ENCODE measurements around the gene GPR31.

Gene GPR31

GRCh38 chr6:167137081-167137480 is 20.7 kb downstream of the GPR31 start:
- DNase-seq: no peak

DNA sequence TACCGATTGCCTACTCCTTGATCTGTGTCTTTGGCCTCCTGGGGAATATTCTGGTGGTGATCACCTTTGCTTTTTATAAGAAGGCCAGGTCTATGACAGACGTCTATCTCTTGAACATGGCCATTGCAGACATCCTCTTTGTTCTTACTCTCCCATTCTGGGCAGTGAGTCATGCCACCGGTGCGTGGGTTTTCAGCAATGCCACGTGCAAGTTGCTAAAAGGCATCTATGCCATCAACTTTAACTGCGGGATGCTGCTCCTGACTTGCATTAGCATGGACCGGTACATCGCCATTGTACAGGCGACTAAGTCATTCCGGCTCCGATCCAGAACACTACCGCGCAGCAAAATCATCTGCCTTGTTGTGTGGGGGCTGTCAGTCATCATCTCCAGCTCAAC is 21.4 kb downstream of the GPR31 start:
- no peak for DNase-seq

DNA sequence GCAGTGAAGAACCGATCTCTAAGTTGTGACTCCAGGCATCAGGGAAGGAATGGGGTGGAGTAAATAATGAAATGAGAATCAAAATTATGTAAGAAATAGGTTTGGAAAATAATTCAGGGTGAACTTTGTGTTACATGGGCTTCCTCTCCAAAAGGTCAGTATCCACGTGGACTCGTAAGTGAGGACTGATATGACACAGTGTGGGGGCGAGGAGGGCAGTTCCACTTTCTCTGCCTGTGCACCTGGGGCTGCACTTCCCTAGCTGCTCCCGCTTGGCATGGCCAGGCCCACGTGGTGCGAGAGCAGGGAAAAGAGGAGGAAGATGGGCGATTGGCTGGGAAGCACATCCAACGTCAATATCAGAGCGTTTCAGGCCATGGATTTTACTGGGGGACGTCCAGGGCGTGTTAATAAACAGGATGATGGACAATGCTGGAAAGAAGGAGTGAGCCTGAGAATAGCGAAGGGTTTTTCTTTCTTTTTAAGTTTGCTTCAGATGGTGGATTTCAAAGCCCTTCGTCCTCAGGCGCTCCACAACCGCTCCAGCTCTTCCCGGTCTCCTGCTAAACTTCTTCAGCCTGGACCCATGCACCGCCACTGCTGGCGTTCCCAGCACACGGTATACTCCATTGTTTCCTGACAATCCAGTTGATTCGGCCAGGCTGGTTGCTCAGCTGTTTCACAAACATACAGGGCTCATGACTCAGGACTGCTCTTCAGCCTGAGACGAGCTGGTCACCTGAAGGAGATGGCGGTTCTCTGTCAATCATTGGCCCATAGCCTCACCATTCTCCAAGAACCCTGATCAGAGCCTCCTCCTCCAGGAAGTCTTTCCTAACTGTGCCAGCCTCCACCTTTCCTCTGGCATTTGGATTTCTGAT is 23.1 kb downstream of the GPR31 start:
- DNase-seq: no peak

DNA sequence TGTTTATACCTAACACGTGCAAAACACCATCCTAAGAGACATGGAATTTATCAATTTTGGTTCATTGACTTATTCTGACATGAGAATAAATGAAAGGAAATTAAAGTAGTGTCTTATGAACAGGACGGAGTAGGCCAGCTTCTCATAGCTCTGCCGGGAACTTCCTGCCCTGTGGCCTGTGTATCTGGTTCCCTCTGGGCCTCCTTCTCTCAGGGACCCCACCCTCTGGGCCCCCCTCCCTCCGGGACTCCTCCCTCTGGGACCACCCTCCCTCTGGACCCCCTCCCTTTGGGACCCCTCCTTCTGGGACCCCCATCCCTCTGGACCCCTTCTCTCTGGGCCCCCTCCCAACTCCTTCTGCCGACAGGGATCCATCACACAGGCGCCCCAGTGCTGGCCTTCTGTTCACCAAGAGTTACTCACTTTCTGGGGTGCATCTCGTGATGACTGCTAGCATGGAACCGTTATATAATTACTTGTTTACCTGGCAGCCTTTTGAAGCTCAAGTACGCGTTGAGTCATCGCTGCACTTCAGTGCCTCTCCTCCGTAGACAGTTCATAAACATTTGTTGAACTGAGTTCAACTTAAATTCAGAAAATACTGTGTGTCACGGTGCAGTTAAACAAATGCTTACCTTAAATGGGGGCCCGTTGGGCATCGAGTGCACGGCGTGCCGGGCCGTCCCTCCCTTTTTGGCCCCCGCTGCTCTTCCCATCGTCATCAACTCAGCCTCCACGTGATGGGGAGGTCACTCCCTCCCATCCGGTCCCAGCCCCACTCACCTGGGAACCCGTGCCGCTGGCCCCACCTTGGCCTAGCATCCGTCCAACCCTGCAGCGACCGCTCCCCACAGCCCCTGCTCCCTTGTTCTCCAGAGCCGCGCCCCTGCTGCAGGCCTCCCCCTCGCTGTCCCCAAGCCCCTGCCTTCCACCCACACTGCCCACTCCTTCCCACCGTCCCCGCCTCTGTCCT is 26.8 kb downstream of the GPR31 start:
- no peak for DNase-seq

DNA sequence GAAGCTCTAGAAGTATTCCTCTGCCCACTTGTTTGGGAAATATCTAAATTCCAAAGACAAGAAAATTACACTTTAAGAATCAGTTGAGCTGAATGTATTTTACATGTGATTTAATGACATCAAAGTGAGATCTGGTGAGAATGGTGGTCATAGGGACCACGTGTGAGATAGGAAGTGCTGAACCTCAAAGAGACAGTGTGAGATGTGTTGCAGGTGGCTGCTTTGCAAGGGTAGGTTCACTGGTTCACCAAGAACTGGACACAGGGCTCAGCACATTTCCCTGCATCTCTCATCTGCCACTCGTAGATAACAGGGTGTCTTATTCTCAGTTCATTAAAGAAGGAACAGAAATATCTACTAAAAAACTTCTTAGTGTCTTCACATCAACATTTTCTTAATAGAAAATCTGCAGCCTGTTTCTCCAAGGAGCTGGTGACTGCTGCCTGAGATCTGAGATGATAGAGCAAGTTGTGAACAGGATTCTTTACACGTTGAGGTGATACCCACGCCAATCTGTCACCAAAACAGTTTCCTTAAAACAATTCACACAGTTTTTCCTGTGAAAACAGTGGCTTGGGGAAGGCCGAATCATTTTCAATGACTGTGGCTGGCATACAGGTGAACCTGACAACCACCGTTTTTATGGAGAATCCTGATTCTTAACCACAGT is 27.6 kb downstream of the GPR31 start:
- no peak for DNase-seq

DNA sequence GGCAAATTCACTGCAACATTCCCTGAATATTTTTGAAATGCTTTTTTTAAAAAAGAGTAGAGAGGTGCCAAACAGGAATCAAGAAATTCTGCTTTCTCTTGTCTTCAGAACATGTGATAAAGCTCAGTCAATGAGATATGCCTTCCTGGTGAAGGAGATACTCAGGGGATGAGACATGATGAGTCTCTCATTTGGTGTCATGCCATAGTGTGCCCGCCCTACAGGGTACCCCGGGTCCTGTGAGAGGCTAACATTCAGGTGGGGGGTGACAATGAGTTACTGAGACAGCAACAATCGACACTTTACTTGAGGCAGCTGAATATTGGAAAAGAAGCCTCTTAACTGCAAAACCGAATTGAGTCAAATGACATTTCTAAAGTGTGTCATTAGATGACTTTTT is 28.2 kb downstream of the GPR31 start:
- no peak for DNase-seq

DNA sequence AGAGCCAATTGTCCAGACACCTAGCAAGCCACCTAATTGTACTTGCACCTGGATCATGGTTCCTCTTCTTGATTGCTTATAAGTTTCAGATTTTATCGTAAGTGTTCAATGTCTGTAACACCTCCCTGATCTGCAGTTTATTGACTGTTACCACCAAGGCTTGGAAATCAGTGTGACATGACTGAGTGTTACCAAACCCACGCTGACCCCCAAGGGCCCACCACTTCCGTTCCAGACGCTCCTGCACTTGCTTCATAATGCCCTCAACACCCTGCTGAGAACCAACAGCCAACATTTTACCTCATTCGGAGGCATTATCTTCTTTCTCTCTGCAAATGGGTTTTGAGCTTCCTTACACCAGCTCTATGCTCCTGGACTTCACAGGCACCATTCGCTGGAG is 28.6 kb downstream of the GPR31 start:
- DNase-seq: no peak

- DNase-seq: no peak
Observed at GRCh38 chr6:167127785-167128531, 29.8 kb downstream of the GPR31 start.

GRCh38 chr6:167125855-167126349 is 31.9 kb downstream of the GPR31 start:
- no peak for DNase-seq

DNA sequence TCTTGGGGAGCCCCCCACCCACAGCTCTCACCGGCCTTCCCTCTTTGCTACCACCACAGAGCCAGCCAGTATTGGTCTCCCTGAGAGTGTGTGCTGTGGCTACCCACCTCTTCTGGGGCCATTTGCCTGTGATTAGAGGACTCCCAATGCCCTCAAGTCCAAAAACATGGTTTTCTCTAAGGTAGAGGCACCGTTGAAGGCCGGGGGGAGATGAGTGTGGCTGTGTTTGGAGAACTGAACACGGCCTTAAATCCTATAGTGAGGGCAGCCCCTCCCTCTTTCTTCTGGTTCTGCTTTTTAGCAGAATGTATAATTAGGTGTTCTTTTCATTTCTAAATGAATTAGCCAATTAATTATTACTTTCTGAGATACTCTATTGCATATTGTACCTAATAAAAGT is 32.4 kb downstream of the GPR31 start:
- no peak for DNase-seq

DNA sequence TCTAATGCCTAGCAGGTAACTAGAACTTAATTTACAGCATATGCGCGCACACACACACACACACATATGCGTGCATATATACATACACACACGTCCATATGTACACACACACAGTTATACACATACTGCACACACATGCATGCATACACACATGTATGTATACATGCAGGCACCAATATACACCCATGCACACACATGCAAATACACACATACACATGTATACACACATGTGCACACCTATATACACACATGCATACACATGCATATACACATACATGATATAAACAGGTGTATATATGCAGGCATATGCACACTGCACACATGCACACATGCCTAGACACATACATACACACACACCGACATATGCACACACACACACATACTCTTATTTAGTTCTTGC is 33.0 kb downstream of the GPR31 start:
- DNase-seq: no peak

DNA sequence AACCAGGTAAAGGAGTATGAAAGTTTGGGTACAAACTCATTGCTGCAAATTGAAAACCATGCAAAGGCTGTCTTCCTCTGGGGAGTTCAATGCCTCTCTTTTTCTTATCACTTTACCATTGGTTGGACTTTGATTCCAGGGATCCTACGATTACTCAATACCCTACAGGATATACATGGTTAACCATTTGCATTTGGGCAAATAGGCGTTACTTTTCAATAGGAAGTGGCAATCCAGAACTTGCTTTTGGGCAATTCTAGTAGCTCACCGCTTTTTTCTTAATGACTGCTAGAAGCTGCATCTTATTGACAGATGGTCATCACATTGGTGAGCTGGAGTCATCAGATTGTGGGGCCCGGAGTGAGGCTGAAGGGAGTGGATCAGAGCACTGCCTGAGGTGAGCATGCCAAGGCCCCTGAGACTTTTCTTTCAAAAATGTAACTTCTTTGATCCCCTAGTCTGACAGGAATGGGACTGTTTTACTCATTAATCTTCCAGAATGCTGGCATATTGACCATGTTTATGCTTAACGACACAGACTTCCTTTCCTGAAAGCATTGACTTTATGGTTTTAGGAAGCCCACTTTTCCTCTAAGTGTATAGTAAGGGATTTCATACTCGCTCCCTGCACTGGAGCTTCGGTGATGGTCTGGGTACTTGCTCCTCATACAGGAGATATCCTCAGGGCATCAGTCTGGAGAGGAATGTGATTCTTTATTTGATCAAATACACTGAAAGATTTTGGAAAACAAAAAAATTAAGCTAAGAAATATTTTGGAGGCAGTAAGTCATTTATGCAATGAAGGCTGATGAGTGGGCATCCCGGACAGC is 34.7 kb downstream of the GPR31 start, which contains the start of gene CCR6:
Gene CCR6, plus strand, starts transcription at position 270 of the 831 bp plus-strand sequence. CDS start 13,039 bp downstream, outside the sequence.
- DNase-seq: no peak

- no peak for DNase-seq
Observed at GRCh38 chr6:167122041-167122826, 35.5 kb downstream of the GPR31 start.

GRCh38 chr6:167121335-167121841 is 36.4 kb downstream of the GPR31 start:
- DNase-seq: no peak

GRCh38 chr6:167120583-167120903 is 37.2 kb downstream of the GPR31 start:
- no peak for DNase-seq

DNA sequence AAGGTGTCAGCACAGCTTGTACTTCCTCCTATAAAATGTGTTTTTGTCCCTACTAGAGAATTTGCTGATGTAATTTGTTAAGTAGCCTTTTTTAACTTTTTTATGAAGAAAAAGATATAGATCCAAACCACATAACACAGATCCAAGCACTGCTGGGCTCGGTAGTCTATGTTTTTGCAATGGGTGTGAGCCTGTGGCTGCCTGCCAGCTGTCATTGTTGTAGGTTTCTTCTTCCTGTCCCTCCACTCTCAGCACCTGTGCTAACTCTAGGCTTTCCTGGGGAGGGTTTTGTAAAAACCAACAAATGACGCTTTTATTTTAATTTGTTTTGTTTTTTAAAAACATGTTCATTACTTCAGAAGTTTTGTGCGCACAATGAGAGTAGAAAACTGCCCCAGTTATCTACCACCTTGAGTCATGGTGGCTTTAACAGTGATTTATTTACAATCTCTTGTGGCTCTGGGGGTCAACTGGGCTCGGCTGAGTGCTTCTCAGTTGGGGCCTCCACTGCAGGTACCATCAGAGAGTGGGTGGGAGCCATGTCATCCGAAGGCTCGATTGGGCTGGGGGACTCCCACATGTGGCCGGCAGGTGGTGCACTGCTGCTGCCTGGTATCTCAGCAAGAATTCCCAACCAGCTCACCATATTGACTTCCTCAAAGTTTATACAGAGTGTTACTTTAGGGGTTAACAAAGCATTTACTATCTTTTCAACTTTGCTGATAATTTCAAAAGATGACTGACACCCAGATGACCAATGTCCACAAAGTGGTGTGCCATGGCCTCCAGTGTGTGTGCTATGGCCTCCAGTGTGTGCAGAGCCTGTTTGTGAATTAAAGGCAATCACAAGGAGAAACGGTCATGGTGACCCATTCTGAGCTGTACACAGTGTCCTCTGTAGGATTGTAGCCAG is 37.9 kb downstream of the GPR31 start:
- no peak for DNase-seq

DNA sequence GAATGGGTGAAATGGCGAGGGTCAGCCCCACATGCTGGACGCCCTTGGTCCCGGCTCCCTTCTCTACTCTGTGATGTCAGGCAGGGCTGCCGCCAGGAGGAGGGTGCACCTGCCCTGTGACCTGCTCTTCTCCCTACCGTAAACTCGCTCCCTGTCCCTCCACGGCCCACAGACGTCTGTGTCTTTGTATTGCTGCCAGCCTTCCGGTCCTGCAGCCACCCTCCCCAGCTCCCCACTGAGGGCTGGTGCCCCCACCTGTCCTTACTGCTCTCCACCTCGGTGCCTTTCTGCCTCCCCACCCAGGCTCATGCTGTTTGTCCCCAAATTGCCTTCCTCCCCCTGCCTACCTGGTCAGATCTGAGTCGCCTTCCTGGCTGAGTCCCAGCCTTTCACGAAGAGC is 38.9 kb downstream of the GPR31 start:
- no peak for DNase-seq

DNA sequence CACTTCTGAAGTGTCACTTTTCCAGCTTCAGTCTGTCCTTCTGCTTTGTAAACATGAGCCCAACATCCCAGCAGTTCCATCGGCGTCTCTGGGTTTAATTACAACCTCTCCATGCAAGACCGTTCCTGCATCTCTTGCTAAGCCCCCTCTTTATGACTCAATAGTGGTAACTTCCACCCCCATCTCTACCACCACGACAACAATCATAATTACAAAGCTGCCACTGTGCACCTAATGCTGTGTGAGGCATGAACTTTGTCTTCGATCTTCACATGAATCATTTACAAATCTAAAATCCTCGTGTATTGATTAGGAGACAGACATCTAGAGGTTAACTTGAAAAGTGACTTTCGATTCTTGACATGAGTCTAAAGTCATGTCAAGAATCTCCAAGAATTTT is 39.8 kb downstream of the GPR31 start:
- DNase-seq: no peak

- no peak for DNase-seq
Observed at GRCh38 chr6:167116838-167117228, 40.9 kb downstream of the GPR31 start.
